ENCODE data around the gene HEXD.

DNA sequence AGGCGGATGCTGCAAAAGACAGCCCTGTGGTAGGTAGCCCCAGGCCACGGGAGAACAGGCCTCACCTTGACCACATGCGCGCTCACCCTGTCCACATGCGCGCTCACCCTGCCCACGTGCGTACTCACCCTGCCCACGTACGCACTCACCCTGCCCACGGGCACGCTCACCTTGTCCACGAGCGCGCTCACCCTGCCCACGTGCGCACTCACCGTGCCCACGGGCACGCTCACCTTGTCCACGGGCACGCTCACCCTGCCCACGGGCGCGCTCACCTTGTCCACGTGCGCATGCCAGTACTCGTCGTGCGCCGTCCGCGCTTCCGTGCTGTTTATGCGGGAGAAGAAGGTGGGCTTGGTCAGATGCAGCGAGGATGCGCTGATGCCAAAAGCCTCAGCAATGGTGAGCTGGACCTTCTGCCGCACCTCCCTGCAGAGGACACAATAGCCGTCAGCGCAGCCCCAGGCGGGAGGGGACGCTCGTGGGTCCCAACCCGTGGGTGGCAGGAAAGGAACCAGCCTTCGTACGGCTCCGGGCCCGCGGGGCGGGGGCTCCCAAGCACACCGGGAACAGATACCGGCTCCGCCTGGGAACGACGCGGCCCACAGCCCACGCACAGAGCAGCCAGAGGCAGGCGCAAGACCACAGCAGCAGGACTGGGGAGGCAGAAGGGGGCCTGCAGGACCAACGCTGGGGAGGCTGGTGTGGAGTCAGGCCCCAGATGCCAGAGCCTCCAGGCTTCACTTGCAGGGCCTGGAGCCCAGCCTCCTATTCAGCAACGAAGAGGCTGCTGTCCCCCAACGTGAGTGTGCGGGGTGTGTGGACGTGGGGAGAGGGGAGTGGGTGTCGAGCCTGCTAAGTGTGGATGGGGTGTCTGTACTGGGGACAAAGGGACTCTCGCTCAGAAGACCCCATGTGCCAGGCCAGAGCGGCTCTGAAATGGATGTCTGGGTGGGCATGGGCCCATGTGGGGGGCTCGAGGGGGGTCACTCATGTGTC lies 14.2 kb upstream of the HEXD start:
- no peak for TF ChIP-seq EP300 (IDR thresholded peaks at IDR 0.05)
- TF ChIP-seq, protein P1, sequence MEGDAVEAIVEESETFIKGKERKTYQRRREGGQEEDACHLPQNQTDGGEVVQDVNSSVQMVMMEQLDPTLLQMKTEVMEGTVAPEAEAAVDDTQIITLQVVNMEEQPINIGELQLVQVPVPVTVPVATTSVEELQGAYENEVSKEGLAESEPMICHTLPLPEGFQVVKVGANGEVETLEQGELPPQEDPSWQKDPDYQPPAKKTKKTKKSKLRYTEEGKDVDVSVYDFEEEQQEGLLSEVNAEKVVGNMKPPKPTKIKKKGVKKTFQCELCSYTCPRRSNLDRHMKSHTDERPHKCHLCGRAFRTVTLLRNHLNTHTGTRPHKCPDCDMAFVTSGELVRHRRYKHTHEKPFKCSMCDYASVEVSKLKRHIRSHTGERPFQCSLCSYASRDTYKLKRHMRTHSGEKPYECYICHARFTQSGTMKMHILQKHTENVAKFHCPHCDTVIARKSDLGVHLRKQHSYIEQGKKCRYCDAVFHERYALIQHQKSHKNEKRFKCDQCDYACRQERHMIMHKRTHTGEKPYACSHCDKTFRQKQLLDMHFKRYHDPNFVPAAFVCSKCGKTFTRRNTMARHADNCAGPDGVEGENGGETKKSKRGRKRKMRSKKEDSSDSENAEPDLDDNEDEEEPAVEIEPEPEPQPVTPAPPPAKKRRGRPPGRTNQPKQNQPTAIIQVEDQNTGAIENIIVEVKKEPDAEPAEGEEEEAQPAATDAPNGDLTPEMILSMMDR (IDR thresholded peaks at IDR 0.05), result no peak

All from upper lobe of left lung (tissue), 4 donors.